B cell (primary cell): ENCODE measurements around the gene IGSF8. TPM values are rescaled to one million over a fixed set of nuclear protein-coding genes. Genes with fewer than 3 reads are reported as not detected.

ENCODE experiments used
- ATAC-seq: fragments of 200-7000 bp; cut with Tn5 transposase; one replicate; pipeline ENCODE4 v1.10.0; 2021; ENCODE audit warnings: low read depth, mild to moderate bottlenecking, moderate number of reproducible peaks, moderate library complexity
- CTCF ChIA-PET: fragments of 350-600 bp; sonication (Branson Sonifier 250); formaldehyde crosslinking; loops from one replicate; lab custom pipeline; 2021; ENCODE audit warnings: antibody characterized with exemption, inconsistent platforms; lab: Charles Lee
- POLR2A ChIA-PET: fragments of 350-600 bp; sonication (Branson Sonifier 250); formaldehyde crosslinking; loops from one replicate; lab custom pipeline; 2021; ENCODE audit warnings: antibody characterized with exemption; lab: Charles Lee
- DNase-seq: peaks from one replicate; pipeline ENCODE4 v3.0.0; 2013
- H2AFZ ChIP-seq: 2 replicates; pipeline ENCODE4 v1.6.1; 2012; ENCODE audit warnings: mild to moderate bottlenecking, low read depth, low read length; ENCODE audit not compliant: insufficient read depth, poor library complexity, severe bottlenecking
- H3K27ac ChIP-seq, 2 donors: 1 replicate in 1 of 2; 2 replicates in 1 of 2; pipeline ENCODE4 v1.5.1; 2012 to 2013; ENCODE audit warnings: low read length in 2 of 2, mild to moderate bottlenecking in 2 of 2, moderate library complexity in 1 of 2
- H3K27me3 ChIP-seq, 4 experiments: fragments of 200-600 bp in 1 of 4; sonication (generic) in 1 of 4; replicated peaks in 1 of 4; 1 replicate in 2 of 4; 2 replicates in 2 of 4; pipeline versions ENCODE4 v1.6.1 to v1.7.0; 2013 to 2016; ENCODE audit warnings: low read length in 3 of 4, mild to moderate bottlenecking in 2 of 4, mixed read lengths in 1 of 4, moderate library complexity in 1 of 4; ENCODE audit not compliant: insufficient read depth in 4 of 4, control insufficient read depth in 3 of 4; ENCODE audit errors: control extremely low read depth in 1 of 4
- H3K36me3 ChIP-seq, 2 experiments: replicated peaks in 1 of 2; 1 replicate in 1 of 2; 2 replicates in 1 of 2; pipeline versions ENCODE4 v1.6.1 to v1.7.1; 2013; ENCODE audit warnings: low read length in 1 of 2; ENCODE audit not compliant: insufficient read depth in 2 of 2, control insufficient read depth in 1 of 2; ENCODE audit errors: control extremely low read depth in 1 of 2, extremely low read depth in 1 of 2
- H3K4me1 ChIP-seq, 2 donors: fragments of 200-600 bp in 1 of 2; sonication (generic) in 1 of 2; 1 replicate in 1 of 2; 2 replicates in 1 of 2; pipeline versions ENCODE4 v1.5.1 to v1.6.1; 2013 to 2017; ENCODE audit warnings: low read length in 2 of 2; ENCODE audit not compliant: control insufficient read depth in 2 of 2, insufficient read depth in 2 of 2
- H3K4me2 ChIP-seq: replicated peaks from 2 replicates; pipeline ENCODE3; 2012; ENCODE audit warnings: mild to moderate bottlenecking, low read depth, low read length; ENCODE audit not compliant: poor library complexity, severe bottlenecking
- H3K4me3 ChIP-seq, 5 experiments: fragments of 200-600 bp in 1 of 5; sonication (generic) in 1 of 5; 1 replicate in 3 of 5; 2 replicates in 2 of 5; pipeline versions ENCODE4 v1.5.1 to v1.7.0; 2011 to 2016; ENCODE audit warnings: low read length in 4 of 5, mild to moderate bottlenecking in 4 of 5, low read depth in 2 of 5, control low read depth in 1 of 5, moderate library complexity in 1 of 5; ENCODE audit not compliant: insufficient read depth in 1 of 5; ENCODE audit errors: control extremely low read depth in 1 of 5, extremely low read depth in 1 of 5
- H3K79me2 ChIP-seq: fragments of 200-600 bp; sonication (generic); one replicate; pipeline ENCODE4 v1.6.0; 2016; ENCODE audit warnings: low read length; ENCODE audit not compliant: control insufficient read depth, insufficient read depth
- H3K9ac ChIP-seq: fragments of 200-600 bp; sonication (generic); 2 replicates; pipeline ENCODE4 v1.6.1; 2017; ENCODE audit warnings: mild to moderate bottlenecking, low read length, moderate library complexity
- H3K9me3 ChIP-seq, 3 donors: one replicate each; pipeline versions ENCODE4 v1.6.1 to v1.7.1; 2013; ENCODE audit warnings: low read length in 2 of 3; ENCODE audit not compliant: control insufficient read depth in 2 of 3, insufficient read depth in 1 of 3; ENCODE audit errors: control extremely low read depth in 1 of 3
- H4K20me1 ChIP-seq: 2 replicates; pipeline ENCODE4 v1.6.0; 2012; ENCODE audit warnings: mild to moderate bottlenecking, low read length; ENCODE audit not compliant: insufficient read depth, control insufficient read depth, poor library complexity, severe bottlenecking
- H3K27ac Mint-ChIP-seq: one replicate; pipeline ENCODE4 v1.8.0; 2021; ENCODE audit warnings: mixed read lengths
- H3K27me3 Mint-ChIP-seq: one replicate; pipeline ENCODE4 v1.8.0; 2021; ENCODE audit warnings: mixed read lengths
- H3K4me1 Mint-ChIP-seq: one replicate; pipeline ENCODE4 v1.8.0; 2021; ENCODE audit warnings: mixed read lengths
- H3K4me3 Mint-ChIP-seq: one replicate; pipeline ENCODE4 v1.8.0; 2021; ENCODE audit warnings: mixed read lengths
- H3K9me3 Mint-ChIP-seq: one replicate; pipeline ENCODE4 v1.8.0; 2022; ENCODE audit warnings: mixed read lengths; ENCODE audit not compliant: insufficient read depth
- CTCF ChIP-seq: fragments of 200-600 bp; IDR thresholded peaks from one replicate; pipeline ENCODE4 v1.8.0; 2022; ENCODE audit warnings: antibody characterized with exemption, mild to moderate bottlenecking
- EZH2 ChIP-seq: IDR thresholded peaks from 2 replicates; pipeline ENCODE4 v1.6.1; 2012; ENCODE audit warnings: borderline replicate concordance, low read depth, mild to moderate bottlenecking, moderate library complexity, low read length; ENCODE audit not compliant: insufficient read depth, poor library complexity, severe bottlenecking
- WGBS: methylation state at CpG from one replicate; pipeline ENCODE4 v1.1.5; 2013; ENCODE audit warnings: missing lambda C conversion rate; ENCODE audit not compliant: insufficient coverage; 5-methylcytosine and 5-hydroxymethylcytosine counted together
- intact Hi-C: fragments of 100-400 bp; cut with micrococcal nuclease; formaldehyde crosslinking; loops from one replicate; pipeline ENCODE4 v1.10.0; 2022
- polyA plus RNA-seq: library from polyadenylated mRNA; depleted of rRNA; stranded (reverse); fragments of >200 nt; gene quantifications from 2 replicates; pipeline ENCODE4 v1.2.3, GENCODE V29; 2012
- total RNA-seq, 2 donors: library from RNA; stranded (reverse); fragments of 120-200 nt in 1 of 2; gene quantifications; 1 replicate in 1 of 2; 2 replicates in 1 of 2; pipeline versions ENCODE4 v1.2.3 to v1.2.4, GENCODE V29; 2013 to 2022

Gene IGSF8
- total and polyA plus RNA-seq, 2 donors (not counting 1 experiment from before 2014, with no cell fraction given): 37.2 to 56.0 TPM

- 100% methylated on average over 2 of the region's 5 CpGs for WGBS
- peaks cover 3 to 80% of the 10 kb centered on the region in 2 experiments for H3K36me3 ChIP-seq
- H3K4me3 Mint-ChIP-seq: no peak overlapping the region
- TF ChIP-seq CTCF: no peak
- TF ChIP-seq EZH2: no peak
- no peak for ATAC-seq
- peaks cover 60% of the 10 kb centered on the region for H4K20me1 ChIP-seq
- no peak overlapping the region for H2AFZ ChIP-seq
- DNase-seq: no peak
- no peaks in the 10 kb centered on the region for H3K27me3 ChIP-seq
- H3K4me1 Mint-ChIP-seq: peaks cover 11% of the 10 kb centered on the region
- peaks cover 7 to 9% of the 10 kb centered on the region in 2 donors for H3K4me1 ChIP-seq
- ChIA-PET CTCF (interaction anchor here (1.1 kb wide), 1 partner anchor 12 kb away, joined by 3 read pairs; no protein-coding TSS in a partner anchor), POLR2A (no interaction called here)
- H3K9ac ChIP-seq: no peak overlapping the region
- H3K27me3 Mint-ChIP-seq: no peaks in the 10 kb centered on the region
- H3K4me3 ChIP-seq: no peak overlapping the region
- no peak overlapping the region for H3K27ac Mint-ChIP-seq
- H3K79me2 ChIP-seq: peaks cover 22% of the 10 kb centered on the region
- H3K4me2 ChIP-seq: no peak overlapping the region
- intact Hi-C loops: loop anchor here (10.0 kb wide), 1 partner anchor 1303 kb away; no protein-coding TSS in a partner anchor
- H3K9me3 Mint-ChIP-seq: no peaks in the 10 kb centered on the region
- no peaks in the 10 kb centered on the region for H3K9me3 ChIP-seq
- H3K27ac ChIP-seq: no peak overlapping the region
These were observed 6.7 kb downstream of the IGSF8 start for GRCh38 chr1:160091666-160092223.

- H3K27ac ChIP-seq: no peak overlapping the region
- H3K27me3 ChIP-seq: no peaks in the 10 kb centered on the region
- H3K79me2 ChIP-seq: peaks cover 12% of the 10 kb centered on the region
- H3K4me3 ChIP-seq: no peak overlapping the region
- no peak for ATAC-seq
- H3K36me3 ChIP-seq: peaks cover 3 to 80% of the 10 kb centered on the region in 2 experiments
- Mint-ChIP-seq H3K27me3 (no peaks in the 10 kb centered on the region), H3K4me1 (peaks cover 2% of the 10 kb centered on the region), H3K9me3 (no peaks in the 10 kb centered on the region), H3K4me3 (no peak overlapping the region), H3K27ac (no peak overlapping the region)
- CTCF ChIA-PET: interaction anchor here (1.1 kb wide), 1 partner anchor 11 kb away, joined by 3 read pairs; no protein-coding TSS in a partner anchor
- TF ChIP-seq EZH2 (no peak), CTCF (no peak)
- no peaks in the 10 kb centered on the region for H3K4me1 ChIP-seq
- no peaks in the 10 kb centered on the region for H3K9me3 ChIP-seq
- 97% methylated on average over 3 of the region's 4 CpGs for WGBS
- H4K20me1 ChIP-seq: peaks cover 50% of the 10 kb centered on the region
- H3K4me2 ChIP-seq: no peak overlapping the region
- no peak overlapping the region for H3K9ac ChIP-seq
- no peak overlapping the region for H2AFZ ChIP-seq
- POLR2A ChIA-PET: no interaction called here
- intact Hi-C loops: loop anchor here (10.0 kb wide), 1 partner anchor 1304 kb away; no protein-coding TSS in a partner anchor
- DNase-seq: no peak
These were observed 7.7 kb downstream of the IGSF8 start for GRCh38 chr1:160090760-160091159.
